Nephron (organoid): ENCODE results near the gene PPFIBP2.

Experiments
- H3K27ac Mint-ChIP-seq, 3 experiments: 2 replicates each; pipeline ENCODE4 v1.8.0; 2020; ENCODE audit warnings: mixed read lengths in 3 of 3, mild to moderate bottlenecking in 2 of 3, moderate library complexity in 1 of 3
- H3K27me3 Mint-ChIP-seq: 2 replicates; pipeline ENCODE4 v1.8.0; 2021; ENCODE audit warnings: low read depth, mild to moderate bottlenecking, moderate library complexity, mixed read lengths
- H3K36me3 Mint-ChIP-seq: 2 replicates; pipeline ENCODE4 v1.8.0; 2020; ENCODE audit warnings: low read depth, mixed read lengths
- H3K4me1 Mint-ChIP-seq: 2 replicates; pipeline ENCODE4 v1.8.0; 2020; ENCODE audit warnings: mixed read lengths
- H3K4me3 Mint-ChIP-seq, 3 experiments: 2 replicates each; pipeline ENCODE4 v1.8.0; 2020; ENCODE audit warnings: mild to moderate bottlenecking in 3 of 3, mixed read lengths in 3 of 3, moderate library complexity in 2 of 3
- H3K9me3 Mint-ChIP-seq: 2 replicates; pipeline ENCODE4 v1.8.0; 2020; ENCODE audit warnings: mixed read lengths
- CTCF ChIP-seq, 3 experiments: fragments of 200-600 bp; sonication (generic); IDR thresholded peaks; one replicate each; pipeline ENCODE4 v1.5.0; 2021; ENCODE audit warnings: antibody characterized with exemption in 3 of 3; ENCODE audit not compliant: unreplicated experiment in 3 of 3

The PPFIBP2 gene

GRCh38 chr11:7518811-7519562 lies 5.2 kb downstream of the PPFIBP2 start:
- no peak overlapping the region for H3K4me3 Mint-ChIP-seq
- H3K36me3 Mint-ChIP-seq: no peaks in the 10 kb centered on the region
- H3K27ac Mint-ChIP-seq: no peak overlapping the region
- H3K9me3 Mint-ChIP-seq: no peaks in the 10 kb centered on the region
- peaks cover 29% of the 10 kb centered on the region for H3K27me3 Mint-ChIP-seq
- no peak for TF ChIP-seq CTCF (IDR thresholded peaks at IDR 0.05; ENCODE audit: unreplicated experiment in 3 of 3)
- H3K4me1 Mint-ChIP-seq: peaks cover 13% of the 10 kb centered on the region

GRCh38 chr11:7520011-7520942 lies 6.5 kb downstream of the PPFIBP2 start:
- Mint-ChIP-seq H3K4me1 (peaks cover 17% of the 10 kb centered on the region), H3K36me3 (no peaks in the 10 kb centered on the region), H3K9me3 (no peaks in the 10 kb centered on the region), H3K27ac (no peak overlapping the region), H3K4me3 (no peak overlapping the region), H3K27me3 (peaks cover 19% of the 10 kb centered on the region)
- no peak for TF ChIP-seq CTCF (IDR thresholded peaks at IDR 0.05; ENCODE audit: unreplicated experiment in 3 of 3)

GRCh38 chr11:7520981-7521487 lies 7.2 kb downstream of the PPFIBP2 start:
- Mint-ChIP-seq H3K27me3 (peaks cover 11% of the 10 kb centered on the region), H3K27ac (no peak overlapping the region), H3K4me1 (peaks cover 17% of the 10 kb centered on the region), H3K4me3 (no peak overlapping the region), H3K36me3 (no peaks in the 10 kb centered on the region), H3K9me3 (no peaks in the 10 kb centered on the region)
- no peak for TF ChIP-seq CTCF (IDR thresholded peaks at IDR 0.05; ENCODE audit: unreplicated experiment in 3 of 3)

- Mint-ChIP-seq H3K4me3 (no peak overlapping the region), H3K27me3 (peaks cover 4% of the 10 kb centered on the region), H3K9me3 (no peaks in the 10 kb centered on the region), H3K36me3 (no peaks in the 10 kb centered on the region), H3K4me1 (peaks cover 17% of the 10 kb centered on the region), H3K27ac (no peak overlapping the region)
- no peak for TF ChIP-seq CTCF (IDR thresholded peaks at IDR 0.05; ENCODE audit: unreplicated experiment in 3 of 3)
These were observed 8.3 kb downstream of the PPFIBP2 start for GRCh38 chr11:7522121-7522520.

- no peak for TF ChIP-seq CTCF (IDR thresholded peaks at IDR 0.05; ENCODE audit: unreplicated experiment in 3 of 3)
- Mint-ChIP-seq H3K4me3 (no peak overlapping the region), H3K27ac (no peak overlapping the region), H3K4me1 (peaks cover 17% of the 10 kb centered on the region), H3K9me3 (no peaks in the 10 kb centered on the region), H3K27me3 (no peaks in the 10 kb centered on the region), H3K36me3 (no peaks in the 10 kb centered on the region)
These were observed 8.7 kb downstream of the PPFIBP2 start for GRCh38 chr11:7522546-7522945.
